H1 (cell line): Measurements from ENCODE around the gene MAN1C1. TPM values are rescaled to one million over a fixed set of nuclear protein-coding genes. Genes with fewer than 3 reads are reported as not detected.

Source experiments
- CTCF ChIA-PET: fragments of 300-600 bp; sonication (Branson Sonifier 250); formaldehyde crosslinking; loops from one replicate; lab custom pipeline; 2021; ENCODE audit not compliant: partially characterized antibody; lab: Charles Lee
- POLR2A ChIA-PET: fragments of 300-600 bp; sonication (Branson Sonifier 250); formaldehyde crosslinking; loops from one replicate; lab custom pipeline; 2021; ENCODE audit warnings: inconsistent platforms; ENCODE audit not compliant: partially characterized antibody; lab: Charles Lee
- DNase-seq, 2 experiments: peaks; one replicate each; pipeline versions ENCODE4 v3.0.0 to v3.0.0-alpha.2; 2010 to 2022; ENCODE audit warnings: low spot score in 2 of 2, low read depth in 1 of 2, mixed read lengths in 1 of 2
- FAIRE-seq: peaks from 2 replicates; lab custom pipeline; 2011; peaks lifted over from hg19 to GRCh38; lab: Jason Lieb, UNC
- H2AFZ ChIP-seq: 2 replicates; pipeline ENCODE4 v1.8.1; 2012; ENCODE audit warnings: low read length, inconsistent platforms
- H2AK5ac ChIP-seq: 2 replicates; pipeline ENCODE4 v1.6.1; 2013; ENCODE audit warnings: low read depth, low read length
- H2BK120ac ChIP-seq: replicated peaks from 2 replicates; pipeline ENCODE3; 2013; ENCODE audit warnings: low read depth, low read length, inconsistent platforms
- H2BK12ac ChIP-seq: 2 replicates; pipeline ENCODE4 v1.6.1; 2013; ENCODE audit warnings: low read depth, low read length
- H2BK15ac ChIP-seq: 2 replicates; pipeline ENCODE4 v1.6.1; 2013; ENCODE audit warnings: low read length
- H2BK20ac ChIP-seq: 2 replicates; pipeline ENCODE4 v1.6.1; 2013; ENCODE audit warnings: low read length
- H2BK5ac ChIP-seq: 2 replicates; pipeline ENCODE4 v1.6.1; 2013; ENCODE audit warnings: low read depth, low read length
- H3K14ac ChIP-seq: 2 replicates; pipeline ENCODE4 v1.6.1; 2013; ENCODE audit warnings: inconsistent platforms; ENCODE audit not compliant: insufficient read length
- H3K18ac ChIP-seq: 2 replicates; pipeline ENCODE4 v1.6.1; 2013; ENCODE audit warnings: low read length; ENCODE audit errors: extremely low read depth
- H3K23ac ChIP-seq: 2 replicates; pipeline ENCODE4 v1.6.1; 2013; ENCODE audit warnings: inconsistent platforms; ENCODE audit not compliant: insufficient read length
- H3K23me2 ChIP-seq: 2 replicates; pipeline ENCODE4 v1.6.1; 2013; ENCODE audit warnings: low read depth, low read length
- H3K27ac ChIP-seq: 2 replicates; pipeline ENCODE4 v1.6.1; 2011; ENCODE audit warnings: low read depth, low read length, inconsistent platforms
- H3K27me3 ChIP-seq, 4 experiments: replicated peaks in 1 of 4; 1 replicate in 1 of 4; 2 replicates in 3 of 4; pipeline versions ENCODE4 v1.6.1 to v1.8.1; 2011 to 2013; ENCODE audit warnings: low read length in 3 of 4, mild to moderate bottlenecking in 3 of 4, inconsistent platforms in 2 of 4, mixed read lengths in 2 of 4, moderate library complexity in 1 of 4; ENCODE audit not compliant: control insufficient read depth in 3 of 4, insufficient read depth in 3 of 4; ENCODE audit errors: extremely low read depth in 1 of 4
- H3K36me3 ChIP-seq, 4 experiments: 2 replicates each; pipeline versions ENCODE4 v1.6.1 to v1.8.1; 2011 to 2013; ENCODE audit warnings: mild to moderate bottlenecking in 4 of 4, low read length in 3 of 4, moderate library complexity in 2 of 4, control low read depth in 1 of 4, inconsistent platforms in 1 of 4; ENCODE audit not compliant: insufficient read depth in 4 of 4, control insufficient read depth in 2 of 4
- H3K4ac ChIP-seq: replicated peaks from 2 replicates; pipeline ENCODE3; 2013; ENCODE audit warnings: low read length, low read depth, mixed read lengths, inconsistent platforms; ENCODE audit not compliant: insufficient read length
- H3K4me1 ChIP-seq, 4 experiments: replicated peaks in 1 of 4; 1 replicate in 1 of 4; 2 replicates in 3 of 4; pipeline versions ENCODE4 v1.6.1 to v1.8.1; 2011 to 2013; ENCODE audit warnings: low read length in 3 of 4, inconsistent platforms in 2 of 4, mixed read lengths in 1 of 4; ENCODE audit not compliant: insufficient read depth in 4 of 4, control insufficient read depth in 3 of 4
- H3K4me2 ChIP-seq, 2 experiments: 2 replicates each; pipeline versions ENCODE4 v1.6.1 to v1.8.1; 2011 to 2013; ENCODE audit warnings: low read depth in 2 of 2, low read length in 2 of 2, control low read depth in 1 of 2, inconsistent platforms in 1 of 2, mild to moderate bottlenecking in 1 of 2; ENCODE audit not compliant: insufficient read depth in 1 of 2
- H3K4me3 ChIP-seq, 4 experiments: fragments of 200-600, 300-600 bp in 1 of 4; sonication (generic), shearing (Covaris generic), sonication (Bioruptor Twin) in 1 of 4; 2 replicates each; pipeline versions ENCODE4 v1.5.1 to v1.8.1; 2011 to 2016; ENCODE audit warnings: low read length in 4 of 4, low read depth in 3 of 4, control low read depth in 2 of 4, inconsistent platforms in 2 of 4, mild to moderate bottlenecking in 2 of 4, mixed read lengths in 1 of 4, moderate library complexity in 1 of 4; ENCODE audit not compliant: insufficient read depth in 2 of 4; ENCODE audit errors: extremely low read depth in 1 of 4
- H3K56ac ChIP-seq: replicated peaks from 2 replicates; pipeline ENCODE3; 2013; ENCODE audit warnings: low read depth, mild to moderate bottlenecking, mixed read lengths, low read length, inconsistent platforms; ENCODE audit not compliant: insufficient read length
- H3K79me1 ChIP-seq: 2 replicates; pipeline ENCODE4 v1.6.1; 2013; ENCODE audit warnings: low read depth, low read length, control low read depth
- H3K79me2 ChIP-seq, 2 experiments: 2 replicates each; pipeline versions ENCODE4 v1.6.1 to v1.8.1; 2012 to 2013; ENCODE audit warnings: low read length in 2 of 2, mild to moderate bottlenecking in 2 of 2, inconsistent platforms in 1 of 2; ENCODE audit not compliant: insufficient read depth in 2 of 2, control insufficient read depth in 1 of 2
- H3K9ac ChIP-seq, 4 experiments: replicated peaks in 1 of 4; 1 replicate in 1 of 4; 2 replicates in 3 of 4; pipeline versions ENCODE4 v1.6.1 to v1.8.1; 2011 to 2013; ENCODE audit warnings: low read depth in 3 of 4, low read length in 3 of 4, control low read depth in 2 of 4, mild to moderate bottlenecking in 2 of 4, moderate library complexity in 2 of 4, inconsistent platforms in 1 of 4; ENCODE audit errors: extremely low read depth in 1 of 4
- H3K9me3 ChIP-seq, 2 experiments: 2 replicates each; pipeline versions ENCODE4 v1.6.1 to v1.8.1; 2012 to 2013; ENCODE audit warnings: mild to moderate bottlenecking in 2 of 2, moderate library complexity in 2 of 2, control low read depth in 1 of 2, inconsistent platforms in 1 of 2, low read depth in 1 of 2, low read length in 1 of 2, mixed read lengths in 1 of 2; ENCODE audit not compliant: insufficient read depth in 2 of 2
- H4K20me1 ChIP-seq, 2 experiments: replicated peaks in 1 of 2; 2 replicates each; pipeline versions ENCODE3 to v1.8.1; 2011 to 2013; ENCODE audit warnings: inconsistent platforms in 2 of 2, low read length in 2 of 2, mild to moderate bottlenecking in 1 of 2; ENCODE audit not compliant: insufficient read depth in 2 of 2, control insufficient read depth in 1 of 2
- H4K5ac ChIP-seq: 2 replicates; pipeline ENCODE4 v1.6.1; 2013; ENCODE audit warnings: low read length, low read depth, mixed read lengths, inconsistent platforms; ENCODE audit not compliant: insufficient read length
- H4K8ac ChIP-seq: 2 replicates; pipeline ENCODE4 v1.8.0; 2013; ENCODE audit warnings: mild to moderate bottlenecking, moderate library complexity, low read length, inconsistent platforms; ENCODE audit not compliant: insufficient read depth; ENCODE audit errors: extremely low read depth
- H4K91ac ChIP-seq: replicated peaks from 2 replicates; pipeline ENCODE3; 2013; ENCODE audit warnings: low read length, mixed read lengths, inconsistent platforms; ENCODE audit not compliant: insufficient read length
- ASH2L ChIP-seq: fragments of 200-600, 300-600 bp; sonication (generic); IDR thresholded peaks from one replicate; pipeline ENCODE4 v1.7.1; 2017; ENCODE audit warnings: low read length
- BRCA1 ChIP-seq: IDR thresholded peaks from 2 replicates; pipeline ENCODE4 v1.6.1; 2012; ENCODE audit warnings: low read depth, low read length, improper control_type of control experiment
- CEBPB ChIP-seq: IDR thresholded peaks from 2 replicates; pipeline ENCODE4 v1.6.1; 2012; ENCODE audit warnings: low read depth, low read length
- EGR1 ChIP-seq: IDR thresholded peaks from 2 replicates; pipeline ENCODE4 v1.6.1; 2011; ENCODE audit warnings: low read depth, low read length, borderline replicate concordance
- EP300 ChIP-seq, 2 experiments: IDR thresholded peaks; 1 replicate in 1 of 2; 2 replicates in 1 of 2; pipeline ENCODE4 v1.6.1; 2011 to 2012; ENCODE audit warnings: low read depth in 2 of 2, low read length in 2 of 2, mild to moderate bottlenecking in 2 of 2, borderline replicate concordance in 1 of 2, inconsistent platforms in 1 of 2, moderate library complexity in 1 of 2
- EZH2 ChIP-seq: fragments of 200-600 bp; sonication (generic); IDR thresholded peaks from 2 replicates; pipeline ENCODE4 v1.7.1; 2012; ENCODE audit warnings: low read depth, mild to moderate bottlenecking, moderate library complexity, low read length, inconsistent platforms; ENCODE audit not compliant: severe bottlenecking
- KDM1A ChIP-seq: fragments of 200-600, 300-600 bp; sonication (generic); IDR thresholded peaks from 2 replicates; pipeline ENCODE4 v1.7.1; 2016; ENCODE audit warnings: mild to moderate bottlenecking, low read length, borderline replicate concordance
- NANOG ChIP-seq: IDR thresholded peaks from 2 replicates; pipeline ENCODE4 v1.6.1; 2011; ENCODE audit warnings: low read length, low read depth, mild to moderate bottlenecking, inconsistent platforms; ENCODE audit not compliant: insufficient read depth, poor library complexity, severe bottlenecking
- RXRA ChIP-seq: IDR thresholded peaks from 2 replicates; pipeline ENCODE4 v1.6.1; 2011; ENCODE audit warnings: low read depth, mild to moderate bottlenecking, low read length, moderate library complexity; ENCODE audit not compliant: insufficient read depth
- SIX5 ChIP-seq: IDR thresholded peaks from 2 replicates; pipeline ENCODE4 v1.6.1; 2011; ENCODE audit warnings: mild to moderate bottlenecking, low read depth, low read length
- SRF ChIP-seq: IDR thresholded peaks from 2 replicates; pipeline ENCODE4 v1.6.1; 2011; ENCODE audit warnings: mild to moderate bottlenecking, low read depth, low read length, moderate library complexity
- TAF1 ChIP-seq: IDR thresholded peaks from 2 replicates; pipeline ENCODE4 v1.6.1; 2011; ENCODE audit warnings: mild to moderate bottlenecking, low read depth, low read length
- TAF7 ChIP-seq: optimal IDR thresholded peaks from 2 replicates; pipeline ENCODE3; 2011; ENCODE audit warnings: low read depth, mild to moderate bottlenecking, inconsistent platforms, low read length, moderate library complexity, borderline replicate concordance
- WGBS, 2 experiments: shearing (Covaris generic) in 1 of 2; methylation state at CpG; one replicate each; pipeline versions ENCODE4 v1.1.6 to v1.1.7; 2013 to 2015; ENCODE audit warnings: low lambda C conversion rate in 2 of 2, mixed read lengths in 2 of 2, inconsistent platforms in 1 of 2, low coverage in 1 of 2, missing lambda C conversion rate in 1 of 2; ENCODE audit not compliant: insufficient replicate concordance in 2 of 2, insufficient coverage in 1 of 2, insufficient read length in 1 of 2; ENCODE audit errors: extremely low coverage in 1 of 2, missing lambda C conversion rate in 1 of 2; 5-methylcytosine and 5-hydroxymethylcytosine counted together
- polyA plus RNA-seq, 7 experiments: library from polyadenylated mRNA; depleted of rRNA in 3 of 7; stranded (reverse) in 5 of 7; unstranded in 2 of 7; fragments of >200 nt in 5 of 7; fragments of 200-250 nt in 2 of 7; gene quantifications; 1 replicate in 5 of 7; 2 replicates in 1 of 7; 4 replicates in 1 of 7; pipeline versions ENCODE4 v1.2.1 to v1.2.3, GENCODE V29; 2011 to 2013; ENCODE audit warnings: missing spikeins in 2 of 7, mixed read lengths in 2 of 7
- total RNA-seq: library from RNA; stranded (reverse); fragmentation: NEBNext Ultra II Directional; extraction: Animal tissue kit (Norgen Biotek cat#: 25700); gene quantifications from 2 replicates; pipeline ENCODE4 v1.2.1, GENCODE V29; 2021
- TF ChIP-seq, protein P1 (sequence below): IDR thresholded peaks from 2 replicates; pipeline ENCODE4 v1.6.1; 2011; ENCODE audit warnings: low read depth, mild to moderate bottlenecking, low read length; ENCODE audit not compliant: insufficient read depth

Gene MAN1C1
- total and polyA plus RNA-seq, 2 of the 8 experiments (the other 6 are each of a cell fraction or from before 2014, with no cell fraction given), result 7.8 to 15.2 TPM

DNA sequence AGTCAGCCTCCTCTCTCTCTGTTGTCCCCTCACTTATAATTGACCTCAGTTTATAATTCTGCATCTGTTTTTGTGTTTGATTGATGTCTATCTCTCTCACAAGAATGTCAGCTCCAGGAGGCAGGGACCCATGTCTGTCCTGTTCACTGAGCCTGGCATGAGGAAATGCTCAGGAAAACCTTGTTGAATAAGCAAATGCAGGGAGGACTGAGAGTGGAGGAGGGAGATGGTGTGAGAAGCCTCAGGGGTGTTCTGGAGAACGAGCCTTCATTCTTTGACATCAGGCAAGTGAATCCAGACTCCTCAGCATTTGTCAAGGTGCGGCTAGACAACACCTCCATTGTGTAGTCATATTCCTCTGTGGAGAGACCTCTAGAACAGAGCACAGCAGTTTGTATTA, 45.5 kb downstream of the MAN1C1 start:
- no peaks in the 10 kb centered on the region for H3K79me2 ChIP-seq
- POLR2A ChIA-PET, result no interaction called here
- H4K91ac ChIP-seq, result no peak overlapping the region
- H3K4me2 ChIP-seq, result no peak overlapping the region
- H2BK12ac ChIP-seq, result no peak overlapping the region
- H2BK5ac ChIP-seq, result no peak overlapping the region
- no peak overlapping the region for H2BK20ac ChIP-seq
- no peak overlapping the region for H3K27ac ChIP-seq
- H2AK5ac ChIP-seq, result no peak overlapping the region
- FAIRE-seq (no peak), DNase-seq (no peak)
- no peak overlapping the region for H3K4me3 ChIP-seq
- H3K27me3 ChIP-seq, result no peaks in the 10 kb centered on the region
- peaks cover 0 to 14% (median 6%) of the 10 kb centered on the region in 4 experiments; a peak in 6 of 7 replicates for H3K4me1 ChIP-seq
- H3K9me3 ChIP-seq, result no peaks in the 10 kb centered on the region
- 85% methylated on average over 2 of the region's 2 CpGs; no CpG with 5 or more reads in 1 of the 2 experiments for WGBS, 2 experiments
- H3K36me3 ChIP-seq, result no peaks in the 10 kb centered on the region
- H3K4ac ChIP-seq, result no peak overlapping the region
- no peak overlapping the region; the same call in 1 of the 2 replicates for H3K18ac ChIP-seq
- H4K5ac ChIP-seq, result no peak overlapping the region
- no peak overlapping the region for H2BK15ac ChIP-seq
- H3K79me1 ChIP-seq, result no peaks in the 10 kb centered on the region
- no peak overlapping the region for H4K8ac ChIP-seq
- no peak overlapping the region for H3K14ac ChIP-seq
- H3K56ac ChIP-seq, result peak overlapping the region; percentile 8
- H2BK120ac ChIP-seq, result peak overlapping the region; percentile 36
- CTCF ChIA-PET, result interaction anchor here (0.7 to 1.5 kb wide), 5 partner anchors 33 to 140 kb away, joined by 3 to 4 read pairs (median 3); no protein-coding TSS in a partner anchor
- H3K23me2 ChIP-seq, result no peaks in the 10 kb centered on the region
- no peaks in the 10 kb centered on the region for H4K20me1 ChIP-seq
- H2AFZ ChIP-seq, result no peak overlapping the region
- H3K9ac ChIP-seq, result no peak overlapping the region
- H3K23ac ChIP-seq, result no peak overlapping the region
- no peak for TF ChIP-seq SRF
- TF ChIP-seq KDM1A, result no peak
- no peak for TF ChIP-seq TAF1
- no peak for TF ChIP-seq TAF7
- no peak for TF ChIP-seq EGR1
- no peak for TF ChIP-seq EZH2
- no peak for TF ChIP-seq SIX5
- TF ChIP-seq, protein P1, sequence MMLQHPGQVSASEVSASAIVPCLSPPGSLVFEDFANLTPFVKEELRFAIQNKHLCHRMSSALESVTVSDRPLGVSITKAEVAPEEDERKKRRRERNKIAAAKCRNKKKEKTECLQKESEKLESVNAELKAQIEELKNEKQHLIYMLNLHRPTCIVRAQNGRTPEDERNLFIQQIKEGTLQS, result no peak
- TF ChIP-seq ASH2L, result no peak
- no peak for TF ChIP-seq EP300 (IDR thresholded peaks at IDR 0.05; ENCODE audit: borderline replicate concordance in 1 of 2, low read depth in 2 of 2, low read length in 2 of 2)
- TF ChIP-seq NANOG, result no peak
- no peak for TF ChIP-seq RXRA
- no peak for TF ChIP-seq CEBPB
- TF ChIP-seq BRCA1, result no peak
